ENCODE data around the gene TBC1D2B.
"Not testable (repeated sequence)": the region's sequence is repeated elsewhere in the genome, so short reads cannot be mapped to it uniquely, and the experiment has no call there.

- TF ChIP-seq ZNF121 (CRISPR knock-in tag; IDR thresholded peaks at IDR 0.05); ATF6 (CRISPR knock-in tag; IDR thresholded peaks at IDR 0.05); NFYB (CRISPR knock-in tag; conservative IDR thresholded peaks at IDR 0.05; ENCODE audit: low read depth); CREB1 (CRISPR knock-in tag; IDR thresholded peaks at IDR 0.05); NR3C1 (CRISPR knock-in tag; conservative IDR thresholded peaks at IDR 0.05; ENCODE audit: low read depth); CTCF (IDR thresholded peaks at IDR 0.05); ESRRA (CRISPR knock-in tag; IDR thresholded peaks at IDR 0.05; ENCODE audit: borderline replicate concordance); PREB (CRISPR knock-in tag; IDR thresholded peaks at IDR 0.05; ENCODE audit: borderline replicate concordance); ZBTB21 (CRISPR knock-in tag; IDR thresholded peaks at IDR 0.05; ENCODE audit: borderline replicate concordance); ZNF232 (CRISPR knock-in tag; IDR thresholded peaks at IDR 0.05); ETV6 (CRISPR knock-in tag; IDR thresholded peaks at IDR 0.05); STAT6 (CRISPR knock-in tag; conservative IDR thresholded peaks at IDR 0.05; ENCODE audit: low read depth); ERG (CRISPR knock-in tag; IDR thresholded peaks at IDR 0.05); ATF2 (CRISPR knock-in tag; IDR thresholded peaks at IDR 0.05; ENCODE audit: borderline replicate concordance, low read depth): not testable (repeated sequence)
Measured at GRCh38 chr15:77991658-77992201, 85.8 kb downstream of the TBC1D2B start.

All from WTC11 (cell line).